GM21515 (cell line): ENCODE results near the gene C1GALT1C1.

Experiments
- ATAC-seq: cut with Tn5 transposase; IDR thresholded peaks from one replicate; pipeline ENCODE4 v1.9.1; 2021; ENCODE audit not compliant: unreplicated experiment

Gene C1GALT1C1

DNA sequence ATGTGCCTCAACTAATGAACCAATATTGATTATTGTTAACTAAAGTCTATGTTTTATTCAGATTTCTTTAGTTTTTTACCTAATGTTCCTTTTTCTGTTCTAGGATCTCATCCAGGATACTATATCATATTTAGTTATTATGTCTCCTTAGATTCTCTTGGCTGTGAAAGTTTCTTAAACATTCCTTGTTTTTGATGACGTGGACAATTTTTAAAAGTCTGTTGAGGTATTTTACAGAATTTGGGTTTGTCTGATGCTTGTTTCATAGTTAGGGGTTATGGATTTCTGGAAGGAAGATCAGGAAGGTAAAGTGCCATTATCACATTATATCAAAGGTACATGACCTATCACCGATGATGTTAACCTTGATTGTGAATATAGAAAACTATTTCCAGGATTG, 44.2 kb downstream of the C1GALT1C1 start:
- ATAC-seq: no peak
